ENCODE results near the gene BTBD2.

GRCh38 chr19:1961000-1961883 lies 54.3 kb downstream of the BTBD2 start:
- TF ChIP-seq EZH2 (optimal IDR thresholded peaks at IDR 0.05; ENCODE audit: low read depth, low read length) = no peak
- TF ChIP-seq CTCF (IDR thresholded peaks at IDR 0.05; ENCODE audit: low read length) = no peak
- no peak for TF ChIP-seq EZH2phosphoT487 (IDR thresholded peaks at IDR 0.05; ENCODE audit: low read length)

Data from MM.1S (cell line).